RWPE2 (cell line): ENCODE results near the gene FILIP1.

Source experiments
- ATAC-seq: fragments of 200-7000 bp; cut with Tn5 transposase; 3 replicates; pipeline ENCODE4 v1.9.1; 2021; ENCODE audit warnings: low read depth
- DNase-seq: peaks from one replicate; pipeline ENCODE4 v3.0.0-alpha.2; 2020; ENCODE audit warnings: low spot score
- H3K27ac ChIP-seq: fragments of 450-650 bp; 2 replicates; pipeline ENCODE4 v1.5.1; 2017; ENCODE audit warnings: mild to moderate bottlenecking; ENCODE audit not compliant: poor library complexity, severe bottlenecking
- H3K27me3 ChIP-seq: fragments of 250-450 bp; sonication (Bioruptor Pico); 2 replicates; pipeline ENCODE4 v1.5.1; 2021; ENCODE audit warnings: mild to moderate bottlenecking, moderate library complexity; ENCODE audit not compliant: insufficient read depth, poor library complexity, severe bottlenecking
- H3K36me3 ChIP-seq: fragments of 250-450 bp; sonication (Bioruptor Pico); 2 replicates; pipeline ENCODE4 v1.5.1; 2020; ENCODE audit warnings: low read depth, mild to moderate bottlenecking, moderate library complexity
- H3K4me1 ChIP-seq: fragments of 250-450 bp; sonication (Bioruptor Pico); 2 replicates; pipeline ENCODE4 v1.5.1; 2021; ENCODE audit warnings: mild to moderate bottlenecking, moderate library complexity; ENCODE audit not compliant: insufficient read depth, poor library complexity, severe bottlenecking
- H3K4me3 ChIP-seq: fragments of 250-450 bp; sonication (Bioruptor Pico); 2 replicates; pipeline ENCODE4 v1.5.1; 2021; ENCODE audit warnings: mild to moderate bottlenecking, moderate library complexity; ENCODE audit not compliant: severe bottlenecking
- H3K9me3 ChIP-seq: fragments of 250-450 bp; sonication (Bioruptor Pico); 2 replicates; pipeline ENCODE4 v1.5.1; 2021; ENCODE audit warnings: mild to moderate bottlenecking, moderate library complexity; ENCODE audit not compliant: severe bottlenecking
- CTCF ChIP-seq: fragments of 450-650 bp; IDR thresholded peaks from one replicate; pipeline ENCODE4 v1.5.1; 2017; ENCODE audit warnings: mild to moderate bottlenecking, moderate library complexity; ENCODE audit not compliant: poor library complexity, severe bottlenecking

FILIP1 gene

GRCh38 chr6:75345413-75345812, 148.2 kb downstream of the FILIP1 start:
- no peak for TF ChIP-seq CTCF
- Histone ChIP-seq H3K9me3 (no peaks in the 10 kb centered on the region), H3K27ac (no peak overlapping the region), H3K4me1 (no peaks in the 10 kb centered on the region), H3K27me3 (no peaks in the 10 kb centered on the region), H3K36me3 (no peaks in the 10 kb centered on the region), H3K4me3 (no peak overlapping the region)
- no peak for ATAC-seq
- no peak for DNase-seq

- H3K27ac ChIP-seq, result no peak overlapping the region
- ATAC-seq (no peak), DNase-seq (no peak)
- no peak for TF ChIP-seq CTCF
- no peak overlapping the region for H3K4me3 ChIP-seq
- H3K36me3 ChIP-seq, result no peaks in the 10 kb centered on the region
- no peaks in the 10 kb centered on the region for H3K27me3 ChIP-seq
- no peaks in the 10 kb centered on the region for H3K9me3 ChIP-seq
- no peaks in the 10 kb centered on the region for H3K4me1 ChIP-seq
Observed at GRCh38 chr6:75344455-75344854, 149.1 kb downstream of the FILIP1 start.

- Histone ChIP-seq H3K27me3 (no peaks in the 10 kb centered on the region), H3K4me1 (no peaks in the 10 kb centered on the region), H3K4me3 (no peak overlapping the region), H3K27ac (no peak overlapping the region), H3K9me3 (no peaks in the 10 kb centered on the region), H3K36me3 (no peaks in the 10 kb centered on the region)
- DNase-seq (no peak), ATAC-seq (no peak)
- no peak for TF ChIP-seq CTCF
Observed at GRCh38 chr6:75344021-75344420, 149.6 kb downstream of the FILIP1 start.

GRCh38 chr6:75337835-75338580, 155.6 kb downstream of the FILIP1 start:
- Histone ChIP-seq H3K4me1 (no peaks in the 10 kb centered on the region), H3K27ac (no peak overlapping the region), H3K9me3 (no peaks in the 10 kb centered on the region), H3K36me3 (no peaks in the 10 kb centered on the region), H3K27me3 (no peaks in the 10 kb centered on the region), H3K4me3 (no peak overlapping the region)
- no peak for TF ChIP-seq CTCF
- DNase-seq, result no peak
- ATAC-seq, result no peak
